ENCODE results near the gene F13A1.

The F13A1 gene

DNA sequence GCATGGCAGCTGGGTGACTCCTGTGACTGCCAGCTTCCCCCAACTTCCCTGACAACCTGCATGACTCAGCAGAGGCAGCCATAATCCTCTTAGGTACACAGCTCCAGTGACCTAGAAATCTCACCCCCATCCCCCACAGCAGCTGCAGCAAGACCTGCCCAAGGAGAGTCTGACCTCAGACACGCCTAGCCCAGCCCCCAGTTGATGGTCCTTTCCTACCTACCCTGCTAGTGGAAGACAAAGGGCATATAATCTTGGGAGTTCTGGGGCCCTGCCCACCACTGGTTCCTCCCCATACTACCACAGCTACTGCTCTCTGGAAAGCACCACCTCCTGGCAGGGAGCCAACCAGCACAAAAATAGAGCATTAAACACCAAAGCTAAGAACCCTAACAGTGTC lies 90.2 kb downstream of the F13A1 start:
- ChIA-PET CTCF (interaction anchor here (1.1 kb wide), 1 partner anchor 11 kb away, joined by 4 read pairs; no protein-coding TSS in a partner anchor), POLR2A (ENCODE audit: low non-redundant PET) (no interaction called here)
- TF ChIP-seq, protein P1, sequence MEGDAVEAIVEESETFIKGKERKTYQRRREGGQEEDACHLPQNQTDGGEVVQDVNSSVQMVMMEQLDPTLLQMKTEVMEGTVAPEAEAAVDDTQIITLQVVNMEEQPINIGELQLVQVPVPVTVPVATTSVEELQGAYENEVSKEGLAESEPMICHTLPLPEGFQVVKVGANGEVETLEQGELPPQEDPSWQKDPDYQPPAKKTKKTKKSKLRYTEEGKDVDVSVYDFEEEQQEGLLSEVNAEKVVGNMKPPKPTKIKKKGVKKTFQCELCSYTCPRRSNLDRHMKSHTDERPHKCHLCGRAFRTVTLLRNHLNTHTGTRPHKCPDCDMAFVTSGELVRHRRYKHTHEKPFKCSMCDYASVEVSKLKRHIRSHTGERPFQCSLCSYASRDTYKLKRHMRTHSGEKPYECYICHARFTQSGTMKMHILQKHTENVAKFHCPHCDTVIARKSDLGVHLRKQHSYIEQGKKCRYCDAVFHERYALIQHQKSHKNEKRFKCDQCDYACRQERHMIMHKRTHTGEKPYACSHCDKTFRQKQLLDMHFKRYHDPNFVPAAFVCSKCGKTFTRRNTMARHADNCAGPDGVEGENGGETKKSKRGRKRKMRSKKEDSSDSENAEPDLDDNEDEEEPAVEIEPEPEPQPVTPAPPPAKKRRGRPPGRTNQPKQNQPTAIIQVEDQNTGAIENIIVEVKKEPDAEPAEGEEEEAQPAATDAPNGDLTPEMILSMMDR (conservative IDR thresholded peaks at IDR 0.05; ENCODE audit: low read depth): no peak
- DNase-seq (ENCODE audit: low spot score): no peak
- H3K27ac ChIP-seq: no peak overlapping the region

DNA sequence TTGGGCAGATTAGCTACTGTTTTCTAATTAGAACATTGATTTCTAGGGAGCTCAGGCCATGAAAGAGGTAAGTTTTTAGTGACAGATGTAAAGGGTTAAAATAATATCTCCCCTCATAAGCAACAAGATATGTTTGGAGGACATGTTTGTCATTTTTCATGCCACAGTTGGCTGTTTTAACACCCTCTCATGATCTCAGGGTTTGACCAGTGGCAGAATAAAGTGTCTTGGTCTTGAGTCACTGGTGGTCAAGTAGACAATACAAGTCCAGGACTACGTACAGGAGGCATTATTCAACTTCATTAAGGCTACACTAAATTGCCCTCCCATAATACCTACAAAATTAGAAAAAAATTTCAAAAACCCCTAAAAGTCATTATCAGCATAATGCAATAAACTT lies 92.6 kb downstream of the F13A1 start:
- no peak for DNase-seq (ENCODE audit: low spot score)
- ChIA-PET CTCF (no interaction called here), POLR2A (ENCODE audit: low non-redundant PET) (no interaction called here)
- H3K27ac ChIP-seq: no peak overlapping the region
- TF ChIP-seq, protein P1 (conservative IDR thresholded peaks at IDR 0.05; ENCODE audit: low read depth): no peak

DNA sequence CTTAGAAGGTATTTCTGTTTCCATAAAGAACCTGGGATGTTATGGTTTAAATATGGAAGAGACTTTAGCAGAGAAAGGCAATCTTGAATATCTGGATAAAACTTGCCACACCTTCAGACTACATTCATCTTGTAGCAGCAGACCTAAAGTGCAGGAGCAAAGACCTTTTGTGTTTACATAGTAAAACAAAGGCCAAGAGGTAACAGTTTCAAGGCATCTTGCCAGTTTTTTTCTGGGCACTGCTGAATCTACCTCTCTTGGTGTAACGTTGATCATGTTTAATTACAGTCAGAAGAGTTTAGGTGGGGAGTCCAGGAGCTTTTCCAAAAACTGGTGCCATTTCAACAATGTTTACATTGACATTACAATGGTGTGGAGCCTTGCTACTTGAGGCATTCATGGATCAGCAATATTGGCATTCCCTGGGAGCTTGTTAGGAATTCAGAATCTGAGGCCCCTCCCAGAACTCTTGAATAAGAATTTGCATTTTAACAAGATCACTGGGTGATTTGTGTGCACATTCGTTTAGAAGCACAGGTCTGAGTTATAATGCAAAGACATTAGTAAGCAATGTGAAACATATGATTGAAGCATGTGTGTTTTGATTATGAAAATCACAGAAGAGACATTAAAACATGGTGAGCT lies 94.5 kb downstream of the F13A1 start:
- no peak for DNase-seq (ENCODE audit: low spot score)
- no peak overlapping the region for H3K27ac ChIP-seq
- CTCF ChIA-PET: no interaction called here
- TF ChIP-seq, protein P1 (conservative IDR thresholded peaks at IDR 0.05; ENCODE audit: low read depth): no peak
- POLR2A ChIA-PET (ENCODE audit: low non-redundant PET): no interaction called here

DNA sequence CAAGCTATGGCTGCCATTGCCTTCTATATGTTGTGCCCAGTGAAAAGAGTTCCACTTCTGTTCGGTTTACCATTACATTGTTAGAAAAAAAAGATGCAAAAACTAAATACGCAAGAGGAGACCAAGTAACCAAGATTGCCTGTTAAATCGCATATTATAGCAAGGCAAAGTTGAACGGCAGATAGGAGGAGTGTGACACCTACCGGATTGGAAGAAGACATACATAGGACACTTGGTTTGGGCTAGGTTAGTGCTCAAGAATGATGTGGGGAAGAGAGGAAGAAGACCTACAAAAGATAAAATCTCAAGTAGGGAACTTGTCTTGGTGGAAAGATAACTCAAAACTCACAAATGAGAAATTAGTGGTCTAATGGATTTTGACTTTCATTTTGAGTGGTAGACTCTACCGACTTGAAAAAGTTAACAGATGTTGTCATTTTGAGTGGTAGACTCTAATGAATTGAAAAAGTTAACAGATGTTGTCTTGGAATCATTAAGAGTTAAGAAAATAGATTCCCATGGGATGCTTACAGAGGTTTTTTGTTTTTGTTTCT lies 95.5 kb downstream of the F13A1 start:
- no peak for DNase-seq (ENCODE audit: low spot score)
- H3K27ac ChIP-seq: no peak overlapping the region
- CTCF ChIA-PET: no interaction called here
- TF ChIP-seq, protein P1 (conservative IDR thresholded peaks at IDR 0.05; ENCODE audit: low read depth): no peak
- POLR2A ChIA-PET (ENCODE audit: low non-redundant PET): no interaction called here

DNA sequence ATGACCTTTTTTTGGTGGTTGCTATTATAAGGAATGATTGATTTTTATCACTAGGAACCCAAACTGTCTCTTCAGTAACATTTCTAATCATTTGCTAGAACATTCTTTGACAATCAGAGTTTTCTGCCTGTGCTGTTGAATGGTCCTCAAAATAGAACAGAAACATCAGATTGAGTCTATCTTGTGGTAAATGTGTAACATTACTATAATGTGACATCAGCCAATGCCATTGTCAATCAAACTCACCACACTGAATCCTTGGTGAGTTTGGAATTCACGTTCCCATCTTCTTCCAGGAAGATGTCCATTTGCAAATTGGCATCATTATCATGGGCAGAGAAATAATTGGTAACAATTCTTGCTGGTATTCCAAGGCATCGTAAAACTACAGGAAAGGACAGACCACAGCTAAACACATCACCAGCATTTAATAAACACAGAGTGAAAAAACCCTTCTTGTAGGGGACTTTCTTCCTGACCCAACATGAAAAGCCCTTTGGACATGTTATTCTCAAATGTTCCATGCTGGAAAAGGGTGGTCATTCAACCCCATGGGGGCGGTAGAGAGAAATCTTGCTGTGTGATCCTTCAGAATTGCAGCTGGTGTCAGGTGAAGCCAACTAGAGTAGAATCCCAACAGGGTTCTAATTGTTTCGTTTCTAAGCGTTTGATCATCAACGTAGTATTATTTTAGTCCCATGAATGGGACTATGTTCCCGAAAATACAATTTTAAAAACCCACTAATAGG lies 98.5 kb downstream of the F13A1 start:
- H3K27ac ChIP-seq: no peak overlapping the region
- CTCF ChIA-PET: no interaction called here
- TF ChIP-seq, protein P1 (conservative IDR thresholded peaks at IDR 0.05; ENCODE audit: low read depth): no peak
- POLR2A ChIA-PET (ENCODE audit: low non-redundant PET): no interaction called here
- DNase-seq (ENCODE audit: low spot score): no peak

DNA sequence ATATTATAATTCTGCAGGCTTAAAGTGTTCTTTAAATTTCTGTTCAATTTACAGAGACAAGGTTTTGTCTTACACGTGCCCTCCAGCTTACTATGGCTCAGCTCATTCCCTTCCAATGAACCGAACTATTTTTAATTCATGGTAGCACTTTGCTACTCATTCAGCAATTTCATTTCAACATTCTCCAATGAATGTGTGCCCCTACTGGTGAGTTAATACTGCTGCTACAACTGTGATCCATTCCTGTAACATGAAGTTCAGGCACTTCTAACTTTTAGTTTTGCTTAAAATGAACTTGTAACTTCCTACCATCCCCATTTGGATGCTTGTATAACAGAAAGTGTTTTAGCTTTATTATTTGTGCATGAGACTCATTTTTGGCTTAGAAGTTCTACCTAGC lies 99.7 kb downstream of the F13A1 start:
- ChIA-PET POLR2A (ENCODE audit: low non-redundant PET) (no interaction called here), CTCF (interaction anchor here (0.9 kb wide), 1 partner anchor 16 kb away, joined by 5 read pairs; no protein-coding TSS in a partner anchor)
- H3K27ac ChIP-seq: no peak overlapping the region
- DNase-seq (ENCODE audit: low spot score): no peak
- TF ChIP-seq, protein P1 (conservative IDR thresholded peaks at IDR 0.05; ENCODE audit: low read depth): 0 out of 2 replicates have a peak, but pooled peaks have one; percentile 14
